ENCODE data around the gene SDE2. TPM values are rescaled to one million over a fixed set of nuclear protein-coding genes. Genes with fewer than 3 reads are reported as not detected.
"Not testable (repeated sequence)": the region's sequence is repeated elsewhere in the genome, so short reads cannot be mapped to it uniquely, and the experiment has no call there.

The SDE2 gene
- total RNA-seq, 6 experiments from 2014 or later = 16.1 to 18.1 (median 16.5) TPM

GRCh38 chr1:225980005-225980836 lies 18.9 kb downstream of the SDE2 start:
- no peaks in the 10 kb centered on the region for H3K27me3 Mint-ChIP-seq (ENCODE audit: insufficient read depth)
- no peak for DNase-seq
- TF ChIP-seq CTCF (IDR thresholded peaks at IDR 0.05) = no peak
- H3K4me3 Mint-ChIP-seq = no peak overlapping the region
- peaks cover 34% of the 10 kb centered on the region for H3K36me3 Mint-ChIP-seq (ENCODE audit: low read depth)
- peaks cover 8% of the 10 kb centered on the region for H3K9me3 Mint-ChIP-seq
- H3K27ac Mint-ChIP-seq = peak overlapping the region; percentile 34; the same call in 1 of the 2 replicates
- peaks cover 4% of the 10 kb centered on the region; the same call in 1 of the 2 replicates for H3K4me1 Mint-ChIP-seq (ENCODE audit: low read depth)

GRCh38 chr1:225979421-225979820 lies 19.7 kb downstream of the SDE2 start:
- H3K27ac Mint-ChIP-seq = no peak overlapping the region
- no peak for DNase-seq
- H3K4me1 Mint-ChIP-seq (ENCODE audit: low read depth) = peaks cover 4% of the 10 kb centered on the region; the same call in 1 of the 2 replicates
- TF ChIP-seq CTCF (IDR thresholded peaks at IDR 0.05) = no peak
- H3K4me3 Mint-ChIP-seq = no peak overlapping the region
- peaks cover 33% of the 10 kb centered on the region for H3K36me3 Mint-ChIP-seq (ENCODE audit: low read depth)
- H3K9me3 Mint-ChIP-seq = peaks cover 8% of the 10 kb centered on the region
- no peaks in the 10 kb centered on the region for H3K27me3 Mint-ChIP-seq (ENCODE audit: insufficient read depth)

GRCh38 chr1:225977937-225978748 lies 21.0 kb downstream of the SDE2 start:
- H3K27me3 Mint-ChIP-seq (ENCODE audit: insufficient read depth) = no peaks in the 10 kb centered on the region
- peaks cover 4% of the 10 kb centered on the region; the same call in 1 of the 2 replicates for H3K4me1 Mint-ChIP-seq (ENCODE audit: low read depth)
- H3K4me3 Mint-ChIP-seq = no peak overlapping the region
- peaks cover 8% of the 10 kb centered on the region for H3K9me3 Mint-ChIP-seq
- no peak for TF ChIP-seq CTCF (IDR thresholded peaks at IDR 0.05)
- no peak for DNase-seq
- peaks cover 26% of the 10 kb centered on the region for H3K36me3 Mint-ChIP-seq (ENCODE audit: low read depth)
- H3K27ac Mint-ChIP-seq = no peak overlapping the region

GRCh38 chr1:225975146-225975545 lies 24.0 kb downstream of the SDE2 start:
- H3K36me3 Mint-ChIP-seq (ENCODE audit: low read depth); H3K9me3 Mint-ChIP-seq; H3K27me3 Mint-ChIP-seq (ENCODE audit: insufficient read depth); DNase-seq; H3K4me1 Mint-ChIP-seq (ENCODE audit: low read depth); H3K27ac Mint-ChIP-seq; H3K4me3 Mint-ChIP-seq: not testable (repeated sequence)

GRCh38 chr1:225974454-225974853 lies 24.7 kb downstream of the SDE2 start:
- Mint-ChIP-seq H3K27me3 (ENCODE audit: insufficient read depth) (no peaks in the 10 kb centered on the region), H3K36me3 (ENCODE audit: low read depth) (peaks cover 2% of the 10 kb centered on the region; the same call in 1 of the 2 replicates), H3K4me3 (no peak overlapping the region), H3K4me1 (ENCODE audit: low read depth) (peaks cover 4% of the 10 kb centered on the region; the same call in 1 of the 2 replicates), H3K9me3 (no peaks in the 10 kb centered on the region; the same call in 1 of the 2 replicates), H3K27ac (no peak overlapping the region)
- DNase-seq = no peak
- no peak for TF ChIP-seq CTCF (IDR thresholded peaks at IDR 0.05)
